ENCODE data around the gene WSB1.
"Not testable (repeated sequence)": the region's sequence is repeated elsewhere in the genome, so short reads cannot be mapped to it uniquely, and the experiment has no call there.

The WSB1 gene

GRCh38 chr17:27276653-27277156 lies 17.2 kb upstream of the WSB1 start:
- in situ Hi-C loops (cut with MboI; ENCODE audit: low sequenced_read_pairs, unreplicated experiment): loop anchor here (25.0 kb wide), 1 partner anchor 186 kb away; the partner anchor contains the start of gene KSR1
- no peak for DNase-seq (ENCODE audit: low spot score)
- TF ChIP-seq CTCF (IDR thresholded peaks at IDR 0.05; ENCODE audit: borderline replicate concordance, control extremely low read depth, extremely low read depth, insufficient read depth, missing control alignments): no peak

GRCh38 chr17:27279132-27279531 lies 14.8 kb upstream of the WSB1 start:
- in situ Hi-C loops (cut with MboI; ENCODE audit: low sequenced_read_pairs, unreplicated experiment): loop anchor here (25.0 kb wide), 1 partner anchor 183 kb away; the partner anchor contains the start of gene KSR1
- not testable (repeated sequence) for DNase-seq (ENCODE audit: low spot score)

- DNase-seq (ENCODE audit: low spot score): no peak
Measured at GRCh38 chr17:27280527-27280926, 13.4 kb upstream of the WSB1 start.

GRCh38 chr17:27281438-27281837 lies 12.5 kb upstream of the WSB1 start:
- no peak for TF ChIP-seq CTCF (IDR thresholded peaks at IDR 0.05; ENCODE audit: borderline replicate concordance, control extremely low read depth, extremely low read depth, insufficient read depth, missing control alignments)
- in situ Hi-C loops (cut with MboI; ENCODE audit: low sequenced_read_pairs, unreplicated experiment): loop anchor here (25.0 kb wide), 1 partner anchor 181 kb away; the partner anchor contains the start of gene KSR1
- no peak for DNase-seq (ENCODE audit: low spot score)

More at GRCh38 chr17:27280527-27280926, 13.4 kb upstream of the WSB1 start:
- TF ChIP-seq CTCF (IDR thresholded peaks at IDR 0.05; ENCODE audit: borderline replicate concordance, control extremely low read depth, extremely low read depth, insufficient read depth, missing control alignments): no peak
- in situ Hi-C loops (cut with MboI; ENCODE audit: low sequenced_read_pairs, unreplicated experiment): loop anchor here (25.0 kb wide), 1 partner anchor 182 kb away; the partner anchor contains the start of gene KSR1

- in situ Hi-C loops (cut with MboI; ENCODE audit: low sequenced_read_pairs, unreplicated experiment): loop anchor here (25.0 kb wide), 1 partner anchor 180 kb away; the partner anchor contains the start of gene KSR1
- no peak for TF ChIP-seq CTCF (IDR thresholded peaks at IDR 0.05; ENCODE audit: borderline replicate concordance, control extremely low read depth, extremely low read depth, insufficient read depth, missing control alignments)
- DNase-seq (ENCODE audit: low spot score): peak; percentile 53
Measured at GRCh38 chr17:27282054-27282551, 11.8 kb upstream of the WSB1 start.

GRCh38 chr17:27283060-27283459 lies 10.9 kb upstream of the WSB1 start:
- in situ Hi-C loops (cut with MboI; ENCODE audit: low sequenced_read_pairs, unreplicated experiment): loop anchor here (25.0 kb wide), 1 partner anchor 179 kb away; the partner anchor contains the start of gene KSR1
- TF ChIP-seq CTCF (IDR thresholded peaks at IDR 0.05; ENCODE audit: borderline replicate concordance, control extremely low read depth, extremely low read depth, insufficient read depth, missing control alignments): no peak
- no peak for DNase-seq (ENCODE audit: low spot score)

GRCh38 chr17:27283751-27284150 lies 10.2 kb upstream of the WSB1 start:
- no peak for DNase-seq (ENCODE audit: low spot score)
- in situ Hi-C loops (cut with MboI; ENCODE audit: low sequenced_read_pairs, unreplicated experiment): loop anchor here (25.0 kb wide), 1 partner anchor 179 kb away; the partner anchor contains the start of gene KSR1
- TF ChIP-seq CTCF (IDR thresholded peaks at IDR 0.05; ENCODE audit: borderline replicate concordance, control extremely low read depth, extremely low read depth, insufficient read depth, missing control alignments): no peak
